ENCODE measurements around the gene PCDHGA6.
"Not testable (repeated sequence)": the region's sequence is repeated elsewhere in the genome, so short reads cannot be mapped to it uniquely, and the experiment has no call there.

The PCDHGA6 gene

DNA sequence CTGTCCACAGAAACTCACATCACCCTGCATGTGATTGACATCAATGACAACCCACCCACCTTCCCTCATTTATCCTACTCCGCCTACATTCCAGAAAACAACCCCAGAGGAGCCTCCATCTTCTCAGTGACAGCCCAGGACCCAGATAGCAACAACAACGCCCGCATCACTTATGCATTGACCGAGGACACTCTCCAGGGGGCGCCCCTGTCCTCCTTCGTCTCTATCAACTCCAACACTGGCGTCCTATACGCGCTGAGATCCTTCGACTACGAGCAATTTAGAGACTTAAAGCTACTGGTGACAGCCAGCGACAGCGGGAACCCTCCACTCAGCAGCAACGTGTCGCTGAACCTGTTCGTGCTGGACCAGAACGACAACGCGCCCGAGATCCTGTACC is 28.4 kb upstream of the PCDHGA6 start:
- Histone ChIP-seq H3K4me1 (no peaks in the 10 kb centered on the region), H3K9ac (no peak overlapping the region), H3K27ac (no peak overlapping the region), H3K79me2 (no peaks in the 10 kb centered on the region), H3K4me2 (ENCODE audit: low read length) (no peak overlapping the region), H3K36me3 (ENCODE audit: control insufficient read depth, insufficient read depth, low read length) (no peaks in the 10 kb centered on the region), H3K9me3 (ENCODE audit: control insufficient read depth, low read length) (peaks cover 8% of the 10 kb centered on the region), H3K4me3 (ENCODE audit: low read depth, low read length) (no peak overlapping the region), H2AFZ (no peak overlapping the region), H3K27me3 (ENCODE audit: control insufficient read depth, insufficient read depth, low read length) (no peaks in the 10 kb centered on the region)
- TF ChIP-seq, protein P1, sequence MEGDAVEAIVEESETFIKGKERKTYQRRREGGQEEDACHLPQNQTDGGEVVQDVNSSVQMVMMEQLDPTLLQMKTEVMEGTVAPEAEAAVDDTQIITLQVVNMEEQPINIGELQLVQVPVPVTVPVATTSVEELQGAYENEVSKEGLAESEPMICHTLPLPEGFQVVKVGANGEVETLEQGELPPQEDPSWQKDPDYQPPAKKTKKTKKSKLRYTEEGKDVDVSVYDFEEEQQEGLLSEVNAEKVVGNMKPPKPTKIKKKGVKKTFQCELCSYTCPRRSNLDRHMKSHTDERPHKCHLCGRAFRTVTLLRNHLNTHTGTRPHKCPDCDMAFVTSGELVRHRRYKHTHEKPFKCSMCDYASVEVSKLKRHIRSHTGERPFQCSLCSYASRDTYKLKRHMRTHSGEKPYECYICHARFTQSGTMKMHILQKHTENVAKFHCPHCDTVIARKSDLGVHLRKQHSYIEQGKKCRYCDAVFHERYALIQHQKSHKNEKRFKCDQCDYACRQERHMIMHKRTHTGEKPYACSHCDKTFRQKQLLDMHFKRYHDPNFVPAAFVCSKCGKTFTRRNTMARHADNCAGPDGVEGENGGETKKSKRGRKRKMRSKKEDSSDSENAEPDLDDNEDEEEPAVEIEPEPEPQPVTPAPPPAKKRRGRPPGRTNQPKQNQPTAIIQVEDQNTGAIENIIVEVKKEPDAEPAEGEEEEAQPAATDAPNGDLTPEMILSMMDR (IDR thresholded peaks at IDR 0.05) = no peak

DNA sequence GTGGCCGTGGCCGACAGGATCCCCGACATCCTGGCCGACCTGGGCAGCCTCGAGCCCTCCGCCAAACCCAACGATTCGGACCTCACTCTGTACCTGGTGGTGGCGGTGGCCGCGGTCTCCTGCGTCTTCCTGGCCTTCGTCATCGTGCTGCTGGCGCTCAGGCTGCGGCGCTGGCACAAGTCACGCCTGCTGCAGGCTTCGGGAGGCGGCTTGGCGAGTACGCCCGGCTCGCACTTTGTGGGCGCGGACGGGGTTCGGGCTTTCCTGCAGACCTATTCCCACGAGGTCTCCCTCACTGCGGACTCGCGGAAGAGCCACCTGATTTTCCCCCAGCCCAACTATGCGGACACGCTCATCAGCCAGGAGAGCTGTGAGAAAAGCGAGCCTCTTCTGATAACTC is 27.7 kb upstream of the PCDHGA6 start:
- not testable (repeated sequence) for H3K9me3 ChIP-seq (ENCODE audit: control insufficient read depth, low read length); H3K27ac ChIP-seq; H3K9ac ChIP-seq; H3K4me2 ChIP-seq (ENCODE audit: low read length); H2AFZ ChIP-seq; H3K79me2 ChIP-seq; H3K4me3 ChIP-seq (ENCODE audit: low read depth, low read length); H3K27me3 ChIP-seq (ENCODE audit: control insufficient read depth, insufficient read depth, low read length); H3K36me3 ChIP-seq (ENCODE audit: control insufficient read depth, insufficient read depth, low read length); H3K4me1 ChIP-seq

- no peaks in the 10 kb centered on the region for H3K9me3 ChIP-seq (ENCODE audit: control insufficient read depth, low read length)
- H3K4me3 ChIP-seq (ENCODE audit: low read depth, low read length) = peak within 1 kb of the TSS; percentile 55
- TF ChIP-seq, protein P1 (IDR thresholded peaks at IDR 0.05) = no peak
Observed at GRCh38 chr5:141349917-141350619, 23.6 kb upstream of the PCDHGA6 start, which contains the start of gene PCDHGB1. Gene PCDHGB1 (plus strand): TSS chr5:141350099. CDS start chr5:141350261, 162 bp downstream.

DNA sequence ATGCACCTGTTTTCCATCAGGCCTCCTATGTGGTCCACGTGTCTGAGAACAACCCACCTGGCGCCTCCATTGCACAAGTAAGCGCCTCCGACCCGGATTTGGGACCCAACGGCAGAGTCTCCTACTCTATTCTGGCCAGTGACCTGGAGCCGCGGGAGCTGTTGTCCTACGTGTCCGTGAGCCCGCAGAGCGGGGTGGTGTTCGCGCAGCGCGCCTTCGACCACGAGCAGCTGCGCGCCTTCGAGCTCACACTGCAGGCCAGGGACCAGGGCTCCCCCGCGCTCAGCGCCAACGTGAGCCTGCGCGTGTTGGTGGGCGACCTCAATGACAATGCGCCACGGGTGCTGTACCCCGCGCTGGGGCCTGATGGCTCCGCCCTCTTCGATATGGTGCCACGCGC is 22.1 kb upstream of the PCDHGA6 start:
- no peak overlapping the region for H3K4me2 ChIP-seq (ENCODE audit: low read length)
- no peak overlapping the region for H3K9ac ChIP-seq
- TF ChIP-seq, protein P1 (IDR thresholded peaks at IDR 0.05) = no peak
- H3K9me3 ChIP-seq (ENCODE audit: control insufficient read depth, low read length) = peaks cover 5% of the 10 kb centered on the region
- no peak overlapping the region for H3K27ac ChIP-seq
- H3K4me1 ChIP-seq = no peaks in the 10 kb centered on the region
- no peak overlapping the region for H2AFZ ChIP-seq
- no peak overlapping the region for H3K4me3 ChIP-seq (ENCODE audit: low read depth, low read length)
- H3K79me2 ChIP-seq = no peaks in the 10 kb centered on the region
- no peaks in the 10 kb centered on the region for H3K27me3 ChIP-seq (ENCODE audit: control insufficient read depth, insufficient read depth, low read length)
- peaks cover 2% of the 10 kb centered on the region for H3K36me3 ChIP-seq (ENCODE audit: control insufficient read depth, insufficient read depth, low read length)

More at GRCh38 chr5:141349917-141350619, 23.6 kb upstream of the PCDHGA6 start, which contains the start of gene PCDHGB1:
- no peak within 1 kb of the TSS for H3K9ac ChIP-seq
- peak within 1 kb of the TSS; percentile 73 for H3K4me2 ChIP-seq (ENCODE audit: low read length)
- no peaks in the 10 kb centered on the region for H3K79me2 ChIP-seq
- H2AFZ ChIP-seq = no peak within 1 kb of the TSS
- no peaks in the 10 kb centered on the region for H3K4me1 ChIP-seq
- no peak within 1 kb of the TSS for H3K27ac ChIP-seq
- no peaks in the 10 kb centered on the region for H3K36me3 ChIP-seq (ENCODE audit: control insufficient read depth, insufficient read depth, low read length)
- H3K27me3 ChIP-seq (ENCODE audit: control insufficient read depth, insufficient read depth, low read length) = no peaks in the 10 kb centered on the region

DNA sequence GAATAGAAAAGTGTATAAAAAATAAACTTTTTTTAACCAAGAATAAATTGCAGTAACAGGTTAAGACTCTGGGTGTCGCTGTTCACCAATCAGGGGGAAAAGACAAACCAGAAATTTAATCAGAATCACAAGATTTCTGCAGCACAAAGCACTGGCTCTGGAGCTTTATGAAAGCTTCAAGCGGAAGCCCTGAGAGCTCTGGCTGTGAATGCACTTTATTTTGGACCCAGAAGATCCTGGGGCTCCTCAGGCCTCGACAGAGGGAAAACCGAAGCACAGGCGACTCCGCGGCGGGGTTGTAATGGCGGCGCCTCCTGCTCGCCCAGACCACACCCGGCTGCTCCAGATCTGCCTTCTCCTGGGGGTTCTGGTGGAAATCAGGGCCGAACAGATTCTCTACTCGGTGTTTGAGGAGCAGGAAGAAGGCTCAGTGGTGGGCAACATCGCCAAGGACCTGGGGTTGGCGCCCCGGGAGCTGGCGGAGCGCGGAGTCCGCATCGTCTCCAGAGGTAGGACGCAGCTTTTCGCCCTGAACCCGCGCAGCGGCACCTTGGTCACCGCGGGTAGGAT is 18.7 kb upstream of the PCDHGA6 start, which contains the start of gene PCDHGA4:
PCDHGA4 (plus strand) TSS at position 122 of the 570 bp plus-strand sequence; CDS start at position 209, 87 bp downstream.
- Histone ChIP-seq H3K4me3 (ENCODE audit: low read depth, low read length) (peak within 1 kb of the TSS; percentile 32), H3K9ac (no peak within 1 kb of the TSS), H3K4me1 (no peaks in the 10 kb centered on the region), H3K4me2 (ENCODE audit: low read length) (no peak within 1 kb of the TSS), H2AFZ (no peak within 1 kb of the TSS), H3K36me3 (ENCODE audit: control insufficient read depth, insufficient read depth, low read length) (peaks cover 5% of the 10 kb centered on the region), H3K9me3 (ENCODE audit: control insufficient read depth, low read length) (peaks cover 5% of the 10 kb centered on the region), H3K27ac (no peak within 1 kb of the TSS), H3K27me3 (ENCODE audit: control insufficient read depth, insufficient read depth, low read length) (no peaks in the 10 kb centered on the region), H3K79me2 (no peaks in the 10 kb centered on the region)
- TF ChIP-seq, protein P1 (IDR thresholded peaks at IDR 0.05) = no peak
